ENCODE data around the gene TEDC2.
A peak's percentile ranks its signal among the peaks of the same experiment; 100 is the strongest.
"Not testable (repeated sequence)": the region's sequence is repeated elsewhere in the genome, so short reads cannot be mapped to it uniquely, and the experiment has no call there.

TEDC2 gene

DNA sequence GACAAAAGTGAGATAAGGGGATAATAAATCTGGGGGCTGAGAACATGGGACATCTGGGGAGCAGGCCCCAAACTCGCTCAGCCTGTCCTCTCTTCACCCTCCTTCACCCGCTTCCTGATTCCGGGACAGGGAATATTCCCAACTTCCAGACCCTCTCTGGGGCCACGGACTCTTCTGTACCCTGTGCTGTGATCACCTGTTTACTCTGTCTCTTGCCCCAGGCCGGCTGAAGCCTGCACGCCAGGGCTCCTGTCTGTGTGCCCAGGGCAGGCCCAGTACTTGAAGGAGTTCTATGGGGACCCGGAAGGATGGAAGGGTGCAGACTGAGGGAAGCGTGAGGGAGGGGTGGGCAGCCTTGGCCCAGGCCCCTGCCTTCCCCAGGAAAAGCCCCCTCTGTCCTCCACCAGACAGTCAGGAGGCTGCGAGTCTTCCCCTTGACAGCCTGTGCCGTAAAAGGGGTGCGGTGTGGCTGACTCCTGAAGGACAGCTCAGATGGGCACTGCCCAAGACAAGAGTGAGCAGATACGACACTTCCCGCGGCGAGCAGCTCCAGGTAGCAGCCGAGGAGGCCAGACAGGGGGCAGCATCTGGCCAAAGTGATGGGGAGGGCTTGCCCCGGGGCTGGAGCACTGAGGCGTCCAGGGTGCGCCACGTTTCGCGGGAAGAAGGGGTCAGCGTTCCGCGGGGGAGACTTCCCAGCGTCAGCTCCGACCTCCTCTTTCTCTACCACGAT is 31.7 kb upstream of the TEDC2 start:
- H3K4me1 ChIP-seq (ENCODE audit: insufficient read depth, low read length), result peaks cover 14% of the 10 kb centered on the region
- H3K36me3 ChIP-seq (ENCODE audit: insufficient read depth, low read length), result peaks cover 4% of the 10 kb centered on the region
- H3K27me3 ChIP-seq (ENCODE audit: control insufficient read depth in 1 of 2, insufficient read depth in 2 of 2, low read length in 2 of 2), result no peaks in the 10 kb centered on the region
- H3K4me3 ChIP-seq (ENCODE audit: low read depth in 1 of 2, low read length in 2 of 2), result peak overlapping the region; percentile 71 to 91
- peak overlapping the region; percentile 63 for H3K27ac ChIP-seq (ENCODE audit: low read depth, low read length)
- H3K9me3 ChIP-seq (ENCODE audit: low read length), result no peaks in the 10 kb centered on the region
- H3K9ac ChIP-seq (ENCODE audit: low read length), result no peak overlapping the region

GRCh38 chr16:2428784-2429033 is 31.2 kb upstream of the TEDC2 start:
- no peaks in the 10 kb centered on the region for H3K27me3 ChIP-seq (ENCODE audit: control insufficient read depth in 1 of 2, insufficient read depth in 2 of 2, low read length in 2 of 2)

GRCh38 chr16:2429034-2429770 is 30.7 kb upstream of the TEDC2 start, which contains the start of gene CCNF:
TSS of gene CCNF (plus strand) at chr16:2429447. CDS start at chr16:2429482, 35 bp downstream.
- peak within 1 kb of the TSS; percentile 71 to 91 for H3K4me3 ChIP-seq (ENCODE audit: low read depth in 1 of 2, low read length in 2 of 2)
- H3K36me3 ChIP-seq (ENCODE audit: insufficient read depth, low read length), result peaks cover 5% of the 10 kb centered on the region
- peak within 1 kb of the TSS; percentile 63 for H3K27ac ChIP-seq (ENCODE audit: low read depth, low read length)
- peaks cover 14% of the 10 kb centered on the region for H3K4me1 ChIP-seq (ENCODE audit: insufficient read depth, low read length)
- no peaks in the 10 kb centered on the region for H3K9me3 ChIP-seq (ENCODE audit: low read length)
- no peak within 1 kb of the TSS for H3K9ac ChIP-seq (ENCODE audit: low read length)
- no peaks in the 10 kb centered on the region for H3K27me3 ChIP-seq (ENCODE audit: control insufficient read depth in 1 of 2, insufficient read depth in 2 of 2, low read length in 2 of 2)

More at GRCh38 chr16:2428784-2429033, 31.2 kb upstream of the TEDC2 start:
- H3K4me1 ChIP-seq (ENCODE audit: insufficient read depth, low read length), result peaks cover 14% of the 10 kb centered on the region
- peaks cover 5% of the 10 kb centered on the region for H3K36me3 ChIP-seq (ENCODE audit: insufficient read depth, low read length)
- H3K9me3 ChIP-seq (ENCODE audit: low read length), result no peaks in the 10 kb centered on the region
- H3K27ac ChIP-seq (ENCODE audit: low read depth, low read length), result peak overlapping the region; percentile 63
- H3K4me3 ChIP-seq (ENCODE audit: low read depth in 1 of 2, low read length in 2 of 2), result peak overlapping the region; percentile 71 to 91
- H3K9ac ChIP-seq (ENCODE audit: low read length), result no peak overlapping the region

DNA sequence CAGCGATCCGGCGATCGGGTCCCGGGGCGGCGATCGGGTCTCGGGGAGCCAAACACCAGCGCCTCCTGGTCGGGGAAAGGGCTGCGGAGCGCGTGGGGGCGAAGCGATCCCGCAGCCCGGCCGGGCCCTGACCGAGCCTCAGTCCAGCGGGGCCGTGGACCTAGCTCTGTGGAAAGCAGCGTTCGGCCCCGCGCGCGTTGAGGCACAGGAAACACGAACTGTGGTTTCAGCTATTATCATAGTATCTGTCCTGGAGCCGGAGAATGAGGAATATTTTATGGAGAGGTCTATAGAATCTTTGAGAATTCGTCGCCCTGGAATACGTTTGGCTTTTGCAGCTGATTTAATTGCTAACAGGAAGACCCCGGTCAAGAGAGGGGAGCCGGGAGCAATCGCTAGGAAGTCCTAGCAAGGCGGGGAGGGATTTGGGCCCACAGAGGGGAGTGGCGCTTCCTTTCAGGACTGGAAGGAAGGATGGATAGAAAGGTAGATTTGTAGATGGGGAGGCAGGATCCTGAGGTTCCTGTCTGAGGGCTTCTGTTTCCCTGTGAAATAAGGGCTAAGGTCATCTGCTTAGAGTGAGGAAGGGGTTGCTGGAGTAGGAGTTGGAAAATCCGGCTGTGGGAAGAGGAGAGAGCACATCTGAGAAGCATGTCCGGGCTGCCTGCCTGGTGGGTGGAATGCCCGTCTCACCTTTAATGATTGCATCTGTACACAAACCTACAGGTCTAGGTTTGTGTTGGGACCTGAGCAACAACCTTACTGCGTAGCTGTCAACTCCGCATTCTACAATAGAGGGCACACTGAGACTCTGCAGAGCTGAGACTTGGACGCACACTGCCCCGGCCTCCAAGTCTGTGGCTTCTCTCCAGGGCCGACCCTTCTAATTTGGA is 29.9 kb upstream of the TEDC2 start:
- Histone ChIP-seq H3K4me3 (ENCODE audit: low read depth in 1 of 2, low read length in 2 of 2) (peak overlapping the region; percentile 67 to 71), H3K27me3 (ENCODE audit: control insufficient read depth in 1 of 2, insufficient read depth in 2 of 2, low read length in 2 of 2) (no peaks in the 10 kb centered on the region), H3K9ac (ENCODE audit: low read length) (no peak overlapping the region), H3K27ac (ENCODE audit: low read depth, low read length) (peak overlapping the region; percentile 48), H3K9me3 (ENCODE audit: low read length) (no peaks in the 10 kb centered on the region), H3K36me3 (ENCODE audit: insufficient read depth, low read length) (peaks cover 5% of the 10 kb centered on the region), H3K4me1 (ENCODE audit: insufficient read depth, low read length) (peaks cover 14% of the 10 kb centered on the region)

- Histone ChIP-seq H3K9ac (ENCODE audit: low read length) (no peak overlapping the region), H3K27ac (ENCODE audit: low read depth, low read length) (no peak overlapping the region), H3K4me3 (ENCODE audit: low read depth in 1 of 2, low read length in 2 of 2) (no peak overlapping the region), H3K27me3 (ENCODE audit: control insufficient read depth in 1 of 2, insufficient read depth in 2 of 2, low read length in 2 of 2) (no peaks in the 10 kb centered on the region), H3K36me3 (ENCODE audit: insufficient read depth, low read length) (peaks cover 5% of the 10 kb centered on the region), H3K4me1 (ENCODE audit: insufficient read depth, low read length) (peaks cover 14% of the 10 kb centered on the region), H3K9me3 (ENCODE audit: low read length) (no peaks in the 10 kb centered on the region)
Measured at GRCh38 chr16:2432286-2432685, 27.6 kb upstream of the TEDC2 start.

DNA sequence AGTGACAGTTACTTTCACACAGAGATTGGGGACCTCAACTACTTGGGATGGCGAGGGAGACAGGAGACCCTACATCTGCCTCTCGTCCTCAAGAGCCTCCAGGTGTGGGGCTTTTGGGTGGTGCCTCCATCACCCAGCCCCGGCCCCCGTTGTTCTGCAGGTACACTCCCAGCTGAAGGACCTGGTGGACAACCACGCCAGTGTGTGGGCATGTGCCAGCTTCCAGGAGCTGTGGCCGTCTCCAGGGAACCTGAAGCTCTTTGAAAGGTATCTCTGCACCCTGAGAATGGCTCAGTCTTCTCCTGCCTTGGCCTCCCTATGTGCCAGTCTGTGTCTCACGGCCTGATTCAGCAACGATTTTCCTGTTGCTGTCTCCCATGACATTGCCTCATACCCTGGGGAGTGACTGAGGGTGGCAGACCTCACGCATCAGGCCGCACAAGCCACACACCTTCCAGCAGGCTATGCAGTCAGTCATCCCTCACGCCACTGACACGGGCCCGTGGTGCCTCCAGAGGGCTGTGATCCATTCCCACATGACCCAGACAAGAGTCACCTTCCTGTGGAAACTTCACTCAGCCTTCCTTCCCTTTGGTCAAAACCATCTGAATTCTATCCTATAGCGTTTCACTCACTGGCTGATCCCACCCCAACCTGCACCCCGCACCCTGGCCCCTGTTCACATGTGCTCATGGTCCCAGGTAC is 27.0 kb upstream of the TEDC2 start:
- Histone ChIP-seq H3K36me3 (ENCODE audit: insufficient read depth, low read length) (peaks cover 5% of the 10 kb centered on the region), H3K27me3 (ENCODE audit: control insufficient read depth in 1 of 2, insufficient read depth in 2 of 2, low read length in 2 of 2) (no peaks in the 10 kb centered on the region), H3K4me3 (ENCODE audit: low read depth in 1 of 2, low read length in 2 of 2) (no peak overlapping the region), H3K4me1 (ENCODE audit: insufficient read depth, low read length) (peaks cover 14% of the 10 kb centered on the region), H3K9me3 (ENCODE audit: low read length) (no peaks in the 10 kb centered on the region), H3K9ac (ENCODE audit: low read length) (no peak overlapping the region), H3K27ac (ENCODE audit: low read depth, low read length) (no peak overlapping the region)

DNA sequence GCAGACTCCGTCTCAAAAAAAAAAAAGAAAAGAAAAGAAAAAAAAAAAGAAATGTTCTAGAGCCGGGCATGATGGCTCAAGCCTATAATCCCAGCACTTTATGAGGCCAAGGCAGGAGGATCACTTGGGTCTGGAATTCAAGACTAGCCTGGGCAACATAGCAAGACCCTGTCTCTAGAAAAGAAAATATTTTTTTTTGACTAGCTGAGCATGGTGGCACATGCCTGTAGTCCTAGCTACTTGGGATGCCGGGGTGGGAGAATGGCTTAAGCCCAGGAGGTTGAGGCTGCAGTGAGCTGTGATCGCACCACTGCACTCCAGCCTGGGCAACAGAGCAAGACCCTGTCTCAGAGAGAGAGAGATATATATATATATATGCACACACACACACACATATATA is 24.7 kb upstream of the TEDC2 start:
- H3K27me3 ChIP-seq (ENCODE audit: control insufficient read depth in 1 of 2, insufficient read depth in 2 of 2, low read length in 2 of 2); H3K4me3 ChIP-seq (ENCODE audit: low read depth in 1 of 2, low read length in 2 of 2); H3K9me3 ChIP-seq (ENCODE audit: low read length); H3K4me1 ChIP-seq (ENCODE audit: insufficient read depth, low read length); H3K27ac ChIP-seq (ENCODE audit: low read depth, low read length); H3K36me3 ChIP-seq (ENCODE audit: insufficient read depth, low read length); H3K9ac ChIP-seq (ENCODE audit: low read length): not testable (repeated sequence)

DNA sequence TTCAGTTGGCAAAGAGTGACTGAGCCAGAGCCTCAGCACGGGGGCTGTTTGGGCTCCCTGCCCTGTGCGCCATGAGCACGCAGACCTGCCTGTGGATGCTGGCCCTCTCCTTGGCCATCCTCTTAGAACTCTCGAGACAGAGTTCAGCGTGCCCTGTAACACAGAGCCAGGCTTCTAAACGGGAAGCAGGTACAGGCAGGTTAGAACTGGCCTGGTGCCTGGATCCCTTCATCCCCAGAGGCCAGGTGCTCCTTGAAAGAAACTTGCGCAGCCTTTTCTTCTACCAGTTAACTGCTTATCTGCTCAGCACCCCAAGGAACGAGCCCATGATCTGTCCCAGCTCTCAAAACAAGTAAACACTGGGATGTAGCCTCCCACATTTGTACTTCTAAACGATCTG is 23.8 kb upstream of the TEDC2 start:
- Histone ChIP-seq H3K27me3 (ENCODE audit: control insufficient read depth in 1 of 2, insufficient read depth in 2 of 2, low read length in 2 of 2) (no peaks in the 10 kb centered on the region), H3K9me3 (ENCODE audit: low read length) (no peaks in the 10 kb centered on the region), H3K4me1 (ENCODE audit: insufficient read depth, low read length) (no peaks in the 10 kb centered on the region), H3K27ac (ENCODE audit: low read depth, low read length) (no peak overlapping the region), H3K36me3 (ENCODE audit: insufficient read depth, low read length) (peaks cover 5% of the 10 kb centered on the region), H3K4me3 (ENCODE audit: low read depth in 1 of 2, low read length in 2 of 2) (no peak overlapping the region), H3K9ac (ENCODE audit: low read length) (no peak overlapping the region)

DNA sequence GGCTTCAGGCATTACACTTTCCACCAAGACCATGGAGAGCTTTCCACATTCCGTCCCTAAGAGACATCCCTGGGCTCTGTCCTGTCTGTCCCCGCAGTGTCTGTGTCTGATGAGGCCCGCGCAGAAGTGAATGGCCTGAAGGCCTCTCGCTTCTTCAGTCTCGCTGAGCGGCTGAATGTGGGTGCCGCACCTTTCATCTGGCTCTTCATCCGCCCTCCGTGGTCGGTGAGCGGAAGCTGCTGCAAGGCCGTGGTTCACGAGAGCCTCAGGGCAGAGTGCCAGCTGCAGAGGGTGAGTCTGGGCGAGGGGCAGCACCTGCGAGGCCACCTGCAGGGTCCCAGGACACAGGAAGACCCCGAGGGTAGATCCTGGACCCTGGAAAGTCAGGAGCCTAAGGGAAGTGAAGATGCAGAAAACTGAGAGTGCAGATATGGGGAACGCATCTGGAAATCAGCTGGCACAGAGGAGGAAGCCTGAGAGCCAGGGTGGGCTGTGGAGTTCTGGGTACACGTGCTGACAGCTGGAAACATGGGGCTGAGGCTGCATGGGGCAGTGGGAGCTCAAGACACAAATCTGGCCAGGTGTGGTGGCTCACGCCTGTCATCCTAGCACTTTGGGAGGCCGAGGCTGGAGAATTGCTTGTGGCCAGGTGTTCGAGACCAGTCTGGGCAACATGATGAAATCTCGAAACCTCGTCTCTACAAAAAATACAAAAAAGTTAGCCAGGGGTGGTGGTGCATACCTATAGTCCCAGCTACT is 22.7 kb upstream of the TEDC2 start:
- Histone ChIP-seq H3K9ac (ENCODE audit: low read length) (no peak overlapping the region), H3K4me3 (ENCODE audit: low read depth in 1 of 2, low read length in 2 of 2) (no peak overlapping the region), H3K27ac (ENCODE audit: low read depth, low read length) (no peak overlapping the region), H3K36me3 (ENCODE audit: insufficient read depth, low read length) (peaks cover 5% of the 10 kb centered on the region), H3K9me3 (ENCODE audit: low read length) (no peaks in the 10 kb centered on the region), H3K27me3 (ENCODE audit: control insufficient read depth in 1 of 2, insufficient read depth in 2 of 2, low read length in 2 of 2) (no peaks in the 10 kb centered on the region), H3K4me1 (ENCODE audit: insufficient read depth, low read length) (no peaks in the 10 kb centered on the region)

DNA sequence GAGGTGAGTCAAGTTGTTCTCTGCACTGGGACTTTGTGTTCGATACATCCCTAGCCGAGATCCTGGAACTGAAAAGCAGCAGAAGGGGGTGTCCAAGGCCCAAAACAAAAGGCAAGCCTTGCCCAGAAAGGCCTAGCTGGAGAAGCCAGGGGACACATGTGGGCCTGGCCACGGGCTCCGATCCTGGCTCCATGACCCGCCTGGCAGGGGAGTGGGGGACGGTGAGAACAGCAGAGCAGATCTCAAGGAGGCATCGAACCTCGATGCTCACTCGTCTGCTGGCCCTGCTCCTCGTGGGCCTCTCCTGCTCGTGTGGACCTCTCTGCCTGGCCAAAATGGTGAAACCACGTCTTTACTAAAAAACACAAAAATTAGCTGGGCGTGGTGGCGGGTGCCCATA is 21.8 kb upstream of the TEDC2 start:
- H3K27ac ChIP-seq (ENCODE audit: low read depth, low read length), result no peak overlapping the region
- H3K27me3 ChIP-seq (ENCODE audit: control insufficient read depth in 1 of 2, insufficient read depth in 2 of 2, low read length in 2 of 2), result no peaks in the 10 kb centered on the region
- H3K4me1 ChIP-seq (ENCODE audit: insufficient read depth, low read length), result no peaks in the 10 kb centered on the region
- H3K4me3 ChIP-seq (ENCODE audit: low read depth in 1 of 2, low read length in 2 of 2), result no peak overlapping the region
- peaks cover 1% of the 10 kb centered on the region for H3K36me3 ChIP-seq (ENCODE audit: insufficient read depth, low read length)
- no peaks in the 10 kb centered on the region for H3K9me3 ChIP-seq (ENCODE audit: low read length)
- no peak overlapping the region for H3K9ac ChIP-seq (ENCODE audit: low read length)
